IMR-90 (cell line): ENCODE results near the gene PRKCE.

ENCODE experiments used
- CEBPB ChIP-seq: IDR thresholded peaks from 2 replicates; pipeline ENCODE4 v1.6.1; 2012; ENCODE audit warnings: low read depth, low read length, improper control_type of control experiment
- CHD1 ChIP-seq: IDR thresholded peaks from 2 replicates; pipeline ENCODE4 v1.6.1; 2012; ENCODE audit warnings: low read depth, low read length, improper control_type of control experiment
- POLR2A ChIP-seq: IDR thresholded peaks from 2 replicates; pipeline ENCODE4 v1.6.1; 2012; ENCODE audit warnings: mild to moderate bottlenecking, low read depth, low read length
- RAD21 ChIP-seq: IDR thresholded peaks from 2 replicates; pipeline ENCODE4 v1.6.1; 2012; ENCODE audit warnings: low read length, improper control_type of control experiment
- RFX5 ChIP-seq: IDR thresholded peaks from 2 replicates; pipeline ENCODE4 v1.8.0; 2012; ENCODE audit warnings: low read depth, mild to moderate bottlenecking, low read length, moderate library complexity
- SMC3 ChIP-seq: fragments of 150-350 bp; IDR thresholded peaks from 2 replicates; pipeline ENCODE4 v1.6.1; 2016; ENCODE audit warnings: low read depth, mild to moderate bottlenecking, antibody characterized with exemption, low read length, moderate library complexity
- USF2 ChIP-seq: fragments of 150-350 bp; IDR thresholded peaks from 2 replicates; pipeline ENCODE4 v1.6.1; 2017; ENCODE audit warnings: mild to moderate bottlenecking, antibody characterized with exemption, low read length, low read depth
- TF ChIP-seq, protein P1 (sequence below): conservative IDR thresholded peaks from 2 replicates; pipeline ENCODE4 v1.5.1; 2012; ENCODE audit warnings: mild to moderate bottlenecking, low read depth, low read length, improper control_type of control experiment
- TF ChIP-seq, protein P2 (sequence below): fragments of 150-350 bp; IDR thresholded peaks from 2 replicates; pipeline ENCODE4 v1.6.1; 2016; ENCODE audit warnings: low read depth, mild to moderate bottlenecking, low read length, moderate library complexity, borderline replicate concordance

DNA sequence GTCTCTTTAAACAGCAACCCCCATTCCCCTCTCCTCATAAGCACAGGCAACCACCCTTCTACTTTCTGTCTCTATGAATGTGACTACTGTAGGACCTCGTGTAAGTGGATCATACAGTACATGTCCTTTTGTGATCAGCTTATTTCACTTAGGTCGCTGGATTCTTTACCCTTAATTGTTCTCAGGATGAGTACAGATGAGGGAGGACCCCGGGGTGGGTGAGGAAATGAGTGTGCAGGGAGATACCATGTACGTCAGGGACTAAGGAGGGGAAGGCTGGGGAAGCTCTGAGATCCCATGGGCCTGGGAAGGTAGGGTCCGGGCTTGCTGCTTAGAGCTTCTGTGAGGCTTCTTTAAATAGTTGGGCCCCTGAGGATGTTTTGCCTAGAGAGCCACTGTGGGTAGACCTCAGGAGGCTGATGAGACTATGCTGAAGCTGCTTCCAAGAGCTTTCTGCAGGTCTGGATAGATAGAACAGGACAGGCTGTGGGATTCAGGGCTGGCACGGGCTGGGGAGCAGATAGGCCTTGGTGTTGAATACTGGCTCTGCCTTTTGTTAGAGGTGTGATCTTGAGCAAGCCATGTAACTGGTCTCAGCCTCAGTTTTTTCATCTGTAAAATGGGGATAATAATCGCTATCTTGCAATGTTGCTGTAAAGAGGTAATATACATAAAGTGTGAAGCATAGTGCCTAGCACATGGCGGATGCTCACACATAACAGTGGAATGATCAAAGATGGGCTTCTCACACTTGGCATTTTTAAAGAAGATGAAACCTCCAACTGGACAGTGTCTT lies 155.3 kb downstream of the PRKCE start:
- TF ChIP-seq, protein P1, sequence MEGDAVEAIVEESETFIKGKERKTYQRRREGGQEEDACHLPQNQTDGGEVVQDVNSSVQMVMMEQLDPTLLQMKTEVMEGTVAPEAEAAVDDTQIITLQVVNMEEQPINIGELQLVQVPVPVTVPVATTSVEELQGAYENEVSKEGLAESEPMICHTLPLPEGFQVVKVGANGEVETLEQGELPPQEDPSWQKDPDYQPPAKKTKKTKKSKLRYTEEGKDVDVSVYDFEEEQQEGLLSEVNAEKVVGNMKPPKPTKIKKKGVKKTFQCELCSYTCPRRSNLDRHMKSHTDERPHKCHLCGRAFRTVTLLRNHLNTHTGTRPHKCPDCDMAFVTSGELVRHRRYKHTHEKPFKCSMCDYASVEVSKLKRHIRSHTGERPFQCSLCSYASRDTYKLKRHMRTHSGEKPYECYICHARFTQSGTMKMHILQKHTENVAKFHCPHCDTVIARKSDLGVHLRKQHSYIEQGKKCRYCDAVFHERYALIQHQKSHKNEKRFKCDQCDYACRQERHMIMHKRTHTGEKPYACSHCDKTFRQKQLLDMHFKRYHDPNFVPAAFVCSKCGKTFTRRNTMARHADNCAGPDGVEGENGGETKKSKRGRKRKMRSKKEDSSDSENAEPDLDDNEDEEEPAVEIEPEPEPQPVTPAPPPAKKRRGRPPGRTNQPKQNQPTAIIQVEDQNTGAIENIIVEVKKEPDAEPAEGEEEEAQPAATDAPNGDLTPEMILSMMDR = no peak
- no peak for TF ChIP-seq SMC3
- TF ChIP-seq RFX5 = no peak
- TF ChIP-seq RAD21 = no peak
- TF ChIP-seq, protein P2, sequence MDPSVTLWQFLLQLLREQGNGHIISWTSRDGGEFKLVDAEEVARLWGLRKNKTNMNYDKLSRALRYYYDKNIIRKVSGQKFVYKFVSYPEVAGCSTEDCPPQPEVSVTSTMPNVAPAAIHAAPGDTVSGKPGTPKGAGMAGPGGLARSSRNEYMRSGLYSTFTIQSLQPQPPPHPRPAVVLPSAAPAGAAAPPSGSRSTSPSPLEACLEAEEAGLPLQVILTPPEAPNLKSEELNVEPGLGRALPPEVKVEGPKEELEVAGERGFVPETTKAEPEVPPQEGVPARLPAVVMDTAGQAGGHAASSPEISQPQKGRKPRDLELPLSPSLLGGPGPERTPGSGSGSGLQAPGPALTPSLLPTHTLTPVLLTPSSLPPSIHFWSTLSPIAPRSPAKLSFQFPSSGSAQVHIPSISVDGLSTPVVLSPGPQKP = no peak
- no peak for TF ChIP-seq CHD1
- no peak for TF ChIP-seq CEBPB
- no peak for TF ChIP-seq POLR2A
- no peak for TF ChIP-seq USF2
